Small intestine (tissue), 7 donors: ENCODE results near the gene FANCG. TPM values are rescaled to one million over a fixed set of nuclear protein-coding genes. Genes with fewer than 3 reads are reported as not detected.

Experiments
- DNase-seq, 2 donors: peaks; one replicate each; pipeline versions ENCODE4 v3.0.0 to v3.0.0-alpha.2; 2013
- FAIRE-seq: peaks from 2 replicates; lab custom pipeline; 2012; peaks lifted over from hg19 to GRCh38; lab: Jason Lieb, UNC
- H3K27ac ChIP-seq, 3 donors: one replicate each; pipeline ENCODE4 v1.5.1; 2013; ENCODE audit warnings: low read length in 2 of 3, mild to moderate bottlenecking in 2 of 3, control low read depth in 1 of 3, inconsistent platforms in 1 of 3, low read depth in 1 of 3, moderate library complexity in 1 of 3
- H3K27me3 ChIP-seq, 3 donors: one replicate each; pipeline ENCODE4 v1.6.1; 2013; ENCODE audit warnings: low read length in 3 of 3, inconsistent platforms in 1 of 3; ENCODE audit not compliant: control insufficient read depth in 3 of 3, insufficient read depth in 3 of 3
- H3K36me3 ChIP-seq, 3 donors: one replicate each; pipeline ENCODE4 v1.6.1; 2013; ENCODE audit warnings: low read length in 3 of 3, inconsistent platforms in 1 of 3, low read depth in 1 of 3, mild to moderate bottlenecking in 1 of 3, moderate library complexity in 1 of 3; ENCODE audit not compliant: control insufficient read depth in 3 of 3, insufficient read depth in 2 of 3
- H3K4me1 ChIP-seq, 3 donors: one replicate each; pipeline ENCODE4 v1.6.1; 2013; ENCODE audit warnings: low read length in 2 of 3, inconsistent platforms in 1 of 3, low read depth in 1 of 3, mild to moderate bottlenecking in 1 of 3, moderate library complexity in 1 of 3; ENCODE audit not compliant: control insufficient read depth in 3 of 3, insufficient read depth in 2 of 3
- H3K4me3 ChIP-seq, 3 donors: one replicate each; pipeline ENCODE4 v1.5.1; 2013; ENCODE audit warnings: low read length in 3 of 3, control low read depth in 1 of 3, inconsistent platforms in 1 of 3, low read depth in 1 of 3, mild to moderate bottlenecking in 1 of 3, moderate library complexity in 1 of 3
- H3K9me3 ChIP-seq, 2 donors: one replicate each; pipeline ENCODE4 v1.6.1; 2013; ENCODE audit warnings: low read depth in 1 of 2, low read length in 1 of 2; ENCODE audit not compliant: control insufficient read depth in 2 of 2, insufficient read depth in 1 of 2
- WGBS, 3 donors: extraction: QIAGEN DNeasy Blood & Tissue Kit; methylation state at CpG; one replicate each; pipeline ENCODE4 v1.1.7; 2013; 5-methylcytosine and 5-hydroxymethylcytosine counted together
- polyA plus RNA-seq, 4 donors: library from polyadenylated mRNA; stranded (reverse) in 3 of 4; unstranded in 1 of 4; fragments of 200-250 nt in 3 of 4; fragments of 120-200 nt in 1 of 4; gene quantifications; one replicate each; pipeline versions ENCODE4 v1.2.1 to v1.2.3, GENCODE V29; 2013
- donor health status: healthy with polysubstance abuse.
- donor health status: control.
- donor health status: control.
- donor health status: Bipolar disorder and iron deficiency.
- donor health status: healthy.

The FANCG gene
- polyA plus RNA-seq, 4 donors = 10.0 to 22.9 (median 16.7) TPM

DNA sequence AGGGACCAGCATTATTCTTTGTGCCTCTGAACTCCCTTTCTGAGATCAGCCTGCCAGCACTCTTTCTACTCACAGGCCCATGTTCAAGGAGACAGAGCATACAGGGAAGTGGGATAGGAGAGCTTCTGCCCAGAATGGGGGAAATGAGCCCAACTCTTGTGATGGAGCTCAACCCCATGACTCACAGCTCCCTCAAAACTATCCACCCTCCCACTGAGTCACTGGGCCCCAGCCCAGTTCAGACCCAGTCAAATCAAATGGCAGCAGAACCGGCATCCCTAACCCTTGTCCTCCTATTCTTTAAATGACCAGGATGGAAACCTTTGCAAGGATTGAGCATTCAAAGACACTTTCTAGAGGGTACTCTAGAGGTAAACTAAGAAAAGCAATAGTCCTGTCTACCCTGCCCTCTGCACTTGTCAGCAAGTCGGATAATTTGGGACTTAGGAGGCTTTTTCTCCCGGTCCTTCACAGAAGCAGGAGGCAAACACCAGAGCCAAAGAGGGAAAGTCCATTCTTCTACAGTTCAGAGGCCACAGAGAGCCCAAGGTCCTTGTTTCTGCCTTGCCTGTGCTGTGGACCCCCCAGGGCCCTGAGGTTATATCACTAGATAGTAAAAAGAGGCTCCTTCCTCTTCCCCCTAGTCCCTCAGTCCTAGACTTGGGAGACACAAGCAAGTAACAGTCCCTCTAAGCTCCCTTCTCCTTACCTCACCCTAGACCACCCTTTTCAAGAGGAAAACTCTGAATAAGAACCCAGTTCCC, 32.7 kb upstream of the FANCG start:
- H3K36me3 ChIP-seq = peaks cover 0 to 18% (median under 1%) of the 10 kb centered on the region in 3 donors
- H3K27ac ChIP-seq = peak overlapping the region; percentile 4 to 83 (median 34)
- no peak for DNase-seq
- 61 to 79% (median 71%) methylated on average over 3 of the region's 3 CpGs for WGBS, 3 donors
- H3K27me3 ChIP-seq = no peaks in the 10 kb centered on the region
- FAIRE-seq = no peak
- H3K4me3 ChIP-seq = no peak overlapping the region
- H3K9me3 ChIP-seq = no peaks in the 10 kb centered on the region
- peaks cover 10 to 48% (median 23%) of the 10 kb centered on the region in 3 donors for H3K4me1 ChIP-seq

DNA sequence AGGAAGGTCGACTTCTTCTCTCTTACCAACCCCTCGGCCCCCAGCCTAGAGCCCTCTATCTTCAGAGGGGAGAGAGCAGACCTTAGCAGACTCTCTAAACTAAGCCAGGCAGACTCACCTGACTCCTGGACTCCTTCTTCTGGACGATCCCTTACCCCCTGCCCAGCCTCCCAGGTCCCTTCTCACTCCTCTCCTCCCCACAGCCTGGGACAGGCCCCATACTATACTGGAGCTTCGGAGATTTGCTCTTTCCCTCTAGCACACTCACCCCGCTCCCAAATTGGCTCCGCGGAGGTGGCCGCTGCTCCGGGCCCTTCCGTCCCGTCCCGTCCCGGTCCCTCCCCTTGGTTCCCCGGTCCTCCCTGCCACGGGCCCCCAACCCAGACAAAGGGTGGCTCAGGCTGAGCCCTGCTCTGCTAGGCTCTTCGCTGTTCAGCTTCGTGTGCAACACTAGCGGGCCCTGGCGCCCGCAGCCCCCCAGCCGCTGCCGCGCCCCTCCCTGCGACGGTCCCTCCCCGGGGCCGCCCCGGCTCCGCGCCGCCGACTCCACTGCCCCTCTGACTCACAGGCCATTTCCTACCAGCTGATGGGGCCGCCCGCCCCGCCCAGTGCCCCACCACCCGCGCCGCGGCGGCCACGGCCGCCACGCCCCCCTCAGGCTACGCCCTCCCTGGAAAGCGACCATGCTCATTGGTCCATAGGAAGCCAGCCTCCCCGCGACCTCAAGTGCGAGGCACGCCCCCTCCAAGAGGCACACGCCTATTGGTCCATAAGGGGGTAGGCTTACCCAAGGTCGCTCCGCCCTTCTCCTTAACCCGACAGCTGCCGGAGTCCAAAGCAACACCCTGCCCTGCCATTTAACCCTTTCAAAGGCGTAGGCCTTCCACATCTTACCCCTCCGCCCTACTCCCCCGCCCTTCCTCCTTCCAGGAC, 31.5 kb upstream of the FANCG start:
- H3K4me1 ChIP-seq = peaks cover 10 to 44% (median 23%) of the 10 kb centered on the region in 3 donors
- peak overlapping the region; percentile 78 to 83 (median 80) for H3K27ac ChIP-seq
- no peaks in the 10 kb centered on the region for H3K27me3 ChIP-seq
- FAIRE-seq (no peak), DNase-seq (peak; percentile 98 to 99)
- no peaks in the 10 kb centered on the region for H3K9me3 ChIP-seq
- peak overlapping the region; percentile 47 to 87 (median 64) for H3K4me3 ChIP-seq
- 2 to 3% (median 2%) methylated on average over 36 to 57 of the region's 57 CpGs for WGBS, 3 donors
- peaks cover 3 to 30% (median 10%) of the 10 kb centered on the region in 3 donors for H3K36me3 ChIP-seq

DNA sequence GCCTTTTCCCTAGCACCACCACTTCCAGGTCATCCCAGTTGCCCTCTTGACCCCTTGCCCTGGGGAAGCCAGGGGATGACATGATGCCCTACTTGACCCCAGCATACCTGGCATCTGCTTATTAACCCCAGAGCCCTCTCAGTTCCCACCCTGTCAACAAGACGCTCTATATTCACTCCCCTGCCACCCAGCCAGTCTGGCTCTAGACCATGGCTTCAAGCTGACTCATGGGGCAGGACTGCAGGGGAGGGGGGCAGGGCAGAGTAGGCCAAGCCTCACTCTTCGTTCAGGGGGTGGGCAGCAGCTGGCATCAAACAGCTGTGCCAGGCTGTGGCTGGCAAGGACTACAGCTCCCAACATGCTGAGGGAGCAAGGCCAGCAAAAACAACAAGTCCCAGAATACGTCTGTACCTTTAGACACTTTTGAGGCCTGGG, 30.6 kb upstream of the FANCG start:
- H3K27ac ChIP-seq = peak overlapping the region in 2 of 3 donors; percentile 73 to 80
- no peaks in the 10 kb centered on the region for H3K27me3 ChIP-seq
- peaks cover 10 to 40% (median 23%) of the 10 kb centered on the region in 3 donors for H3K4me1 ChIP-seq
- peak overlapping the region in 2 of 3 donors; percentile 64 to 87 for H3K4me3 ChIP-seq
- H3K36me3 ChIP-seq = peaks cover 3 to 39% (median 13%) of the 10 kb centered on the region in 3 donors
- 47 to 54% (median 47%) methylated on average over 3 of the region's 3 CpGs for WGBS, 3 donors
- no peak for DNase-seq
- no peaks in the 10 kb centered on the region for H3K9me3 ChIP-seq
- no peak for FAIRE-seq

DNA sequence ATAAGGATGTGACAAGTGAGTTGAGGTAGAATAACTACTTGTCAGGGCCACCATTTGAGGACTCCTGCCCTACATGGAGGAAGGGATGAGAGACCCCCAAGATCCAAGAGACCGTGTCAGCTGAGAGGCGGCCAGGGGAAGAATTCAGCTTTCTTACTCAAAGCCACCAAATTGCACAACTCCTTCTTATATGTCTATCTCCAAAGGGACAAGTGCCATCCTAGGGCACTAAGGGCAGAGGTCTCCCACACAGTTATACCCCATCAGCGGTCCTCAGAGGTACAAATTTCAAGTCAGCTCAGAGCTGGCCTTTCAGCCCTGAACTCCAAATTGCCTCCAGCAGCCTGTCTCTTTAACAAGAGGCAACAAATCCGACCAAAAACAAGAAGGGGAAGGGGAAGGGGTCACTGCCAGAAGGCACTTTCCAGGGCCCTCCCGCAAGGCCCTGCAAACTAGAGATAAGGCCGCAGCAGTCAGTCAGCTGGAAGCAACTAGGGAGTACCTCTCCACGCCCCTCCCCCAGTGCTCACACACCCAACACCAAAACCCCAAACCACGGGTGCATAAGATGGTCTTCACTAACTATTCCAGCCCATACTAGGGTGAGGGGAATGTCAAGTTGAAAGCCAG, 29.3 kb upstream of the FANCG start:
- H3K27ac ChIP-seq = no peak overlapping the region
- DNase-seq = no peak
- peaks cover 3 to 52% (median 13%) of the 10 kb centered on the region in 3 donors for H3K36me3 ChIP-seq
- H3K4me3 ChIP-seq = no peak overlapping the region
- H3K4me1 ChIP-seq = peaks cover 10 to 28% (median 19%) of the 10 kb centered on the region in 3 donors
- no peak for FAIRE-seq
- H3K27me3 ChIP-seq = no peaks in the 10 kb centered on the region
- WGBS, 3 donors = 63 to 68% (median 67%) methylated on average over 8 of the region's 8 CpGs
- H3K9me3 ChIP-seq = no peaks in the 10 kb centered on the region

DNA sequence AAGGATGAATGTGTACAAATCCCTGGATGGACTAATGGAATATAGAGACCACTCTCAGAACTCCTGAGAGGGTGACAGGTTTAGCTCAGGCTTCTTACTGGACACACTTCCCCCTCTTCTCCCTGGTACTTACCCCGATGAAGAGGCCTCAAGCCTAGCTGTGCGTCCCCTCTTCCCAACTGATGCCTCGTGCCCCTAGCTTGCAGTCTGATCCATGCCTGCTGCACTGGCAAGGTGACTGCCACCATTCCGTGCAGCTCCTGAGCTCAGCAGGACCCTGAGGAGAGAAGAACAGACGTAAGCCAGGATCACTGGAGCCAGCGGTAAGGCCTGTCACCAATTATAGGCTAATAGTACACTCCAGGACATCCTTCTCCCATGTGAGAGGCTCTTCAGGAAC, 28.7 kb upstream of the FANCG start:
- Histone ChIP-seq H3K27me3 (no peaks in the 10 kb centered on the region), H3K27ac (no peak overlapping the region), H3K4me1 (peaks cover 10 to 26% (median 17%) of the 10 kb centered on the region in 3 donors), H3K36me3 (peaks cover 3 to 52% (median 13%) of the 10 kb centered on the region in 3 donors), H3K9me3 (no peaks in the 10 kb centered on the region), H3K4me3 (no peak overlapping the region)
- FAIRE-seq = no peak
- 91 to 98% (median 94%) methylated on average over 6 of the region's 6 CpGs for WGBS, 3 donors
- no peak for DNase-seq

DNA sequence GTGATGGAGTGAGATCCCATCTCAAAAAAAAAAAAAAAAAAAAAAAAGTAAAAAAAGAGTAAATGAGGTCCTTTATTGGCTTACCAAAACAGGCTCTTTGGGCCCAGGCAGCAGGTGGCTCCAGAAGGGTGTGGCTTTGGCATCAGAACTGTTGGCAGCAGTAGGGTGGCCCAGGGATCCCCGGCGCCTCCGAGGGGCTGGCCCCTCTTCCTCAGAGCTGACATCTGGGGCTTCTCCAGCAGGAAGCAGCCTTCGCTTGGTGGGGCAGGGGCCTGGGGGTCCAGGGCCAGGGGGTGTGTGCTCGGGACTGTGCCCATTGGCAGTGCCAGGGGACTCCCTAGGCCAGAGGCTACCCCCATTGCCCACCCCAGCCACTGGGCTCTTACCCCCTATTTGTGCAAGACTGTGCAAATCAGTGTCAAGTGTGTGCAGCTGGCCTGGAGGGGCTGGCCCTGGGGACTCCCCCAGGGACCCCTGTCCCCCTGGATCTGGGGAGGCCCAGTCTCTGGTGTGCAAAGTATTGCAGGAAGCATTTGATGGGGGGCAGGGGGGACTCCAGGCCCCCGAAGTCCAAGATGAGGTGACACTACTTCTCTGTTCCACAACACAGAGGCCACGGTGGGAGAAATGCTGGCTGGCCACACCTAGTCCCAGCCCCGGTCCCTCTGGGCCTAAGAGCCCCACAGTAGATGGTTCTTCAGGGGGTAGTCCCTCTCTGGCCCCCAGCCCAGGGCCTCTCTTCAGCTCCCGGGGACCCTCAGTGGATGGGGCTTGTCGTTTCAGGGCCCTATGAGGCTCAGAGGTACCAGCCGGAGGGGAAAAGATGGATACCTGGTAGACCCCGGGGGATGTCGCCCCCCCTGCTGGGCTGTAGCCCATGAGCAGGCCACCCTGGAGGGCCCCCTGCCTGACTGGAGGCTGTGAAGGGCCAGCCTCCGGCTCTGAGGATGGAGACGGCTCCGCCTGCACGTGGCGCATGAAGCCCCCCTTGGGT, 27.9 kb upstream of the FANCG start:
- Histone ChIP-seq H3K27me3 (no peaks in the 10 kb centered on the region), H3K4me1 (peaks cover 10 to 26% (median 14%) of the 10 kb centered on the region in 3 donors), H3K4me3 (no peak overlapping the region), H3K9me3 (no peaks in the 10 kb centered on the region), H3K27ac (no peak overlapping the region), H3K36me3 (peaks cover 3 to 52% (median 13%) of the 10 kb centered on the region in 3 donors)
- no peak for FAIRE-seq
- DNase-seq = no peak
- WGBS, 3 donors = 81 to 83% (median 81%) methylated on average over 17 to 18 of the region's 18 CpGs

DNA sequence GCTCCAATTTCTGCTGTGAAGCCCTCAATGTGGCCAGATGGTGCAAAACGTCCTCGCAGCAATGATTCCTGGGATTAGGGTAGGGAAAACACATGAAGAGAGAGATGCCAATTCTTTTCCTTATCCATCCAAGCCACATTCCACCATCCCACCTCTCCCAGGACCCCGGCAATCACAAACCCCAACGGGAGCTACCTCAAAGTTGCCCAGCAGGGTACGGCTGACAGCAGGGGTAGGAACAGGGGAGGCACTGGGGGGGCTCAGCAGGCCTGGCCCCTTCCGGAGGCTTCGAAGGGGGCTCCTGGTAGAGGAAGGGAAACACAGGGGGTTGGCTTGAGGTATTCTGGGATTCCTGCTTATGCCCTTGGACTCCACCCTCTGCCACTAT, 26.6 kb upstream of the FANCG start:
- FAIRE-seq = no peak
- Histone ChIP-seq H3K4me1 (peaks cover 2 to 27% (median 9%) of the 10 kb centered on the region in 3 donors), H3K4me3 (no peak overlapping the region), H3K27me3 (no peaks in the 10 kb centered on the region), H3K9me3 (no peaks in the 10 kb centered on the region), H3K36me3 (peaks cover 3 to 62% (median 13%) of the 10 kb centered on the region in 3 donors), H3K27ac (no peak overlapping the region)
- 87 to 96% (median 94%) methylated on average over 7 of the region's 7 CpGs for WGBS, 3 donors
- no peak for DNase-seq
